AG04449 (cell line): ENCODE data around the gene KSR2.

Experiments used
- CTCF ChIA-PET: fragments of 350-600 bp; formaldehyde crosslinking; extraction: SDS; loops from one replicate; lab custom pipeline; 2021; ENCODE audit warnings: antibody characterized with exemption; lab: Yijun Ruan, JAX
- POLR2A ChIA-PET: fragments of 400-600, 350-600 bp; formaldehyde crosslinking; extraction: SDS; loops from one replicate; lab custom pipeline; 2020; ENCODE audit warnings: antibody characterized with exemption, inconsistent platforms; lab: Yijun Ruan, JAX
- DNase-seq: peaks from one replicate; pipeline ENCODE4 v3.0.0-alpha.2; 2010; ENCODE audit warnings: low read depth, low spot score
- H3K4me3 ChIP-seq: 2 replicates; pipeline ENCODE4 v1.5.1; 2011; ENCODE audit warnings: low read depth, mild to moderate bottlenecking, control low read depth, low read length
- TF ChIP-seq, protein P1 (sequence below): IDR thresholded peaks from one replicate; pipeline ENCODE4 v1.5.1; 2011; ENCODE audit warnings: mild to moderate bottlenecking, moderate library complexity, low read length, control low read depth, inconsistent platforms; ENCODE audit not compliant: insufficient read depth; ENCODE audit errors: missing control alignments

Gene KSR2

DNA sequence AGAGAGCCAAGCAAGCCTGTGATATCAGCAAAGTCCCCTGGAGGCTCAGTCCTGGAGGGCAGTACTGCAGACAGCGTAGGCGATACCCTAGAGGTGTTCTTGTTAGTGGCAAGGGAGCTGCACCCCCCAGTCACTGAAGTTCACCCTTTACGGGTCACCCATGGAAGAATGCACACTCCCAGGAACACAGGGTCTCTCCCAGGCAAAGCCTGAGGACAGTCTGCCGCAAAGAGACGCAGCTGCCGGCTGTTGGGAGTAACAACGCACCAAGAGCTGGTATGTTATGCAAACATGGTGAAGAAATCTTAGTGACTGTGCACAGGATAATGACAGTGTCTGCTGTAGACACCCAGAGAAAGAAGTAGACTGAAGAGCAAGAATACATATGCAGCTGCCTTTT lies 563.9 kb downstream of the KSR2 start:
- POLR2A ChIA-PET, result no interaction called here
- H3K4me3 ChIP-seq, result no peak overlapping the region
- TF ChIP-seq, protein P1, sequence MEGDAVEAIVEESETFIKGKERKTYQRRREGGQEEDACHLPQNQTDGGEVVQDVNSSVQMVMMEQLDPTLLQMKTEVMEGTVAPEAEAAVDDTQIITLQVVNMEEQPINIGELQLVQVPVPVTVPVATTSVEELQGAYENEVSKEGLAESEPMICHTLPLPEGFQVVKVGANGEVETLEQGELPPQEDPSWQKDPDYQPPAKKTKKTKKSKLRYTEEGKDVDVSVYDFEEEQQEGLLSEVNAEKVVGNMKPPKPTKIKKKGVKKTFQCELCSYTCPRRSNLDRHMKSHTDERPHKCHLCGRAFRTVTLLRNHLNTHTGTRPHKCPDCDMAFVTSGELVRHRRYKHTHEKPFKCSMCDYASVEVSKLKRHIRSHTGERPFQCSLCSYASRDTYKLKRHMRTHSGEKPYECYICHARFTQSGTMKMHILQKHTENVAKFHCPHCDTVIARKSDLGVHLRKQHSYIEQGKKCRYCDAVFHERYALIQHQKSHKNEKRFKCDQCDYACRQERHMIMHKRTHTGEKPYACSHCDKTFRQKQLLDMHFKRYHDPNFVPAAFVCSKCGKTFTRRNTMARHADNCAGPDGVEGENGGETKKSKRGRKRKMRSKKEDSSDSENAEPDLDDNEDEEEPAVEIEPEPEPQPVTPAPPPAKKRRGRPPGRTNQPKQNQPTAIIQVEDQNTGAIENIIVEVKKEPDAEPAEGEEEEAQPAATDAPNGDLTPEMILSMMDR, result no peak
- no peak for DNase-seq
- CTCF ChIA-PET, result interaction anchor here (0.9 kb wide), 1 partner anchor 471 kb away, joined by 3 read pairs; no protein-coding TSS in a partner anchor

DNA sequence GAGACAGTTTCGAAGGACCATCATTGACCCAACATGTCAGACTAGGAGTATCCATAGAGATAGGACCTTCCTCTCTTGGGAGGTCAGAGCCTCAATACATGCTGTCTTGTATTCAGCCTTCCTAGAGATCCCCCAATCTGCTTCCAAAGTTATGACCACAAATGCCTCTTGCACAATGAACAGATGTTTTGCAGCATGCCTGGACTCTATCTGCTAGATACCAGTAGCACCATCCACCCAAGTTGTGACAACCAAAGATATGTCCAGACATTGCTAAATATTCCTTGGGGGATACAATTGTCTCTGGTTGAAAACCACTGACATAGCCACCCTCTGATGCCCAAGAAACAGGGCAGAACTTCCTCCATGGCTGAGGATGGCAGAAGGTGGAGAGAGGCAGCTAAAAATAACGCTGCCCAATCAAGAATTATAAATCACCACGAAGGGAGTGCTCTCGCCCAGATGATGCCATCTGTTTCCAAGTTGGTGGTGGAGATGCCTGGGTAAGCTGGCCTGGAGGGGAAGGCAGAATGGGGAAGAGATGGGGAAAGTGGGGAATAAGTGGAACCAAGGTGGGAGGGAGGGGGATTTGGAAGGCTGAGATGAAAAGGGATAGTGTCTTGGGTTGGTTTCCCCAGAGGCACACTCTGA lies 564.5 kb downstream of the KSR2 start:
- ChIA-PET CTCF (no interaction called here), POLR2A (no interaction called here)
- no peak overlapping the region for H3K4me3 ChIP-seq
- DNase-seq, result no peak
- TF ChIP-seq, protein P1, result no peak

DNA sequence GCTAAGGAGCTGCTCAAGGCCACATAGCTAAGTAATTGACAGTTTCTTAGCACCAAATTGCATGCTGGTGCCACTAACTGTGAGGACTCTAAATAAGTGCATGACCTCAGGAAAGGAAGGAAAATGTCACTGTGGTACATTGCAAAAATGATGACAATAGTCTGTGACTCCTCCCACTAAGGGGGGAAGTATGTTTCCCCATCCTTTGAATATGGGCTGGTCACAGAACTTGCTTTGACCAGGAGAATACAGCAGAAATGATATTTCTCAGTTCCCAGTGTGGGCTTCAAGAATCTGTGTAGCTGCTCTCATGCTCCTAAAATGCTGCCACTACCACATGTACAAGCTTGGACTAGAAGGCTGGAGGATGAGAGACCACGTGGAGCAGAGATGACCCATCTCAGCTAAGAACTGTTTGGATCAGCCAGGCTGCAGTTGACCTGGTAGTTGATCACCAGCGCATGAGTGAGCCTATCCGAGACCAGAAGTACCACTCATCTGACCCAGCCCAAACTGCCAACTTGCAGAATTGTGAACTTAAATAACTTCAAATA lies 565.1 kb downstream of the KSR2 start:
- ChIA-PET CTCF (no interaction called here), POLR2A (no interaction called here)
- H3K4me3 ChIP-seq, result no peak overlapping the region
- DNase-seq, result no peak
- TF ChIP-seq, protein P1, result no peak
